Measurements from ENCODE around the gene PALMD.

Gene PALMD

GRCh38 chr1:99643021-99643779, 2.7 kb upstream of the PALMD start:
- Histone ChIP-seq H2BK120ac (ENCODE audit: low read depth, low read length) (no peak overlapping the region), H3K27me3 (ENCODE audit: insufficient read depth, low read length, poor library complexity) (no peaks in the 10 kb centered on the region), H3K27ac (ENCODE audit: low read depth, low read length) (no peak overlapping the region), H3K9ac (ENCODE audit: low read length) (no peak overlapping the region), H3K23ac (ENCODE audit: low read length) (no peak overlapping the region), H2BK5ac (ENCODE audit: low read length) (no peak overlapping the region), H2AK5ac (ENCODE audit: low read length) (no peak overlapping the region), H4K5ac (ENCODE audit: low read length) (no peak overlapping the region), H3K4me1 (ENCODE audit: control insufficient read depth, low read depth, low read length) (peaks cover 4% of the 10 kb centered on the region), H3K79me1 (ENCODE audit: low read length) (no peaks in the 10 kb centered on the region), H4K8ac (ENCODE audit: low read depth, low read length) (no peak overlapping the region), H3K36me3 (ENCODE audit: control insufficient read depth, insufficient read depth, low read length) (no peaks in the 10 kb centered on the region), H3K79me2 (ENCODE audit: control insufficient read depth, insufficient read depth, low read length) (no peaks in the 10 kb centered on the region), H3K4me3 (ENCODE audit: low read length) (no peak overlapping the region), H3K4ac (ENCODE audit: low read depth, low read length) (no peak overlapping the region), H2BK15ac (replicated peaks; ENCODE audit: low read depth) (no peak overlapping the region), H3K56ac (ENCODE audit: low read length) (no peak overlapping the region), H3K18ac (ENCODE audit: low read length) (no peak overlapping the region), H3K4me2 (ENCODE audit: low read length) (no peak overlapping the region)
- WGBS (ENCODE audit: extremely low coverage, insufficient coverage, low lambda C conversion rate), result no CpG with 5 or more reads among the region's 1 CpG
- DNase-seq, result no peak

GRCh38 chr1:99644279-99645004, 1.5 kb upstream of the PALMD start:
- Histone ChIP-seq H2BK120ac (ENCODE audit: low read depth, low read length) (no peak overlapping the region), H3K23ac (ENCODE audit: low read length) (no peak overlapping the region), H3K27me3 (ENCODE audit: insufficient read depth, low read length, poor library complexity) (no peaks in the 10 kb centered on the region), H3K79me1 (ENCODE audit: low read length) (no peaks in the 10 kb centered on the region), H3K18ac (ENCODE audit: low read length) (no peak overlapping the region), H2AK5ac (ENCODE audit: low read length) (no peak overlapping the region), H4K8ac (ENCODE audit: low read depth, low read length) (no peak overlapping the region), H4K5ac (ENCODE audit: low read length) (no peak overlapping the region), H3K79me2 (ENCODE audit: control insufficient read depth, insufficient read depth, low read length) (no peaks in the 10 kb centered on the region), H3K27ac (ENCODE audit: low read depth, low read length) (no peak overlapping the region), H2BK5ac (ENCODE audit: low read length) (no peak overlapping the region), H3K56ac (ENCODE audit: low read length) (no peak overlapping the region), H2BK15ac (replicated peaks; ENCODE audit: low read depth) (no peak overlapping the region), H3K36me3 (ENCODE audit: control insufficient read depth, insufficient read depth, low read length) (no peaks in the 10 kb centered on the region), H3K9ac (ENCODE audit: low read length) (no peak overlapping the region), H3K4me2 (ENCODE audit: low read length) (no peak overlapping the region), H3K4me1 (ENCODE audit: control insufficient read depth, low read depth, low read length) (peaks cover 4% of the 10 kb centered on the region), H3K4me3 (ENCODE audit: low read length) (no peak overlapping the region), H3K4ac (ENCODE audit: low read depth, low read length) (no peak overlapping the region)
- DNase-seq, result no peak
- WGBS (ENCODE audit: extremely low coverage, insufficient coverage, low lambda C conversion rate), result no CpG with 5 or more reads among the region's 2 CpGs

- H4K8ac ChIP-seq (ENCODE audit: low read depth, low read length), result no peak overlapping the region
- no peak overlapping the region for H2BK120ac ChIP-seq (ENCODE audit: low read depth, low read length)
- no peak overlapping the region for H3K23ac ChIP-seq (ENCODE audit: low read length)
- no peak overlapping the region for H2AK5ac ChIP-seq (ENCODE audit: low read length)
- H3K56ac ChIP-seq (ENCODE audit: low read length), result no peak overlapping the region
- H3K36me3 ChIP-seq (ENCODE audit: control insufficient read depth, insufficient read depth, low read length), result no peaks in the 10 kb centered on the region
- no peak overlapping the region for H3K4me2 ChIP-seq (ENCODE audit: low read length)
- no peak overlapping the region for H4K5ac ChIP-seq (ENCODE audit: low read length)
- no CpG with 5 or more reads among the region's 5 CpGs for WGBS (ENCODE audit: extremely low coverage, insufficient coverage, low lambda C conversion rate)
- H3K27me3 ChIP-seq (ENCODE audit: insufficient read depth, low read length, poor library complexity), result no peaks in the 10 kb centered on the region
- H3K9ac ChIP-seq (ENCODE audit: low read length), result no peak overlapping the region
- no peak overlapping the region for H3K18ac ChIP-seq (ENCODE audit: low read length)
- H3K79me2 ChIP-seq (ENCODE audit: control insufficient read depth, insufficient read depth, low read length), result no peaks in the 10 kb centered on the region
- H3K79me1 ChIP-seq (ENCODE audit: low read length), result no peaks in the 10 kb centered on the region
- no peak overlapping the region for H2BK5ac ChIP-seq (ENCODE audit: low read length)
- DNase-seq, result no peak
- no peak overlapping the region for H3K4ac ChIP-seq (ENCODE audit: low read depth, low read length)
- no peak overlapping the region for H3K4me3 ChIP-seq (ENCODE audit: low read length)
- H3K4me1 ChIP-seq (ENCODE audit: control insufficient read depth, low read depth, low read length), result peaks cover 6% of the 10 kb centered on the region
- no peak overlapping the region for H3K27ac ChIP-seq (ENCODE audit: low read depth, low read length)
- H2BK15ac ChIP-seq (replicated peaks; ENCODE audit: low read depth), result no peak overlapping the region
Measured at GRCh38 chr1:99645203-99645602, 710 bp upstream of the PALMD start.

GRCh38 chr1:99646868-99647267, 955 bp downstream of the PALMD start:
- Histone ChIP-seq H3K79me2 (ENCODE audit: control insufficient read depth, insufficient read depth, low read length) (no peaks in the 10 kb centered on the region), H2AK5ac (ENCODE audit: low read length) (no peak overlapping the region), H3K18ac (ENCODE audit: low read length) (no peak overlapping the region), H3K23ac (ENCODE audit: low read length) (no peak overlapping the region), H3K9ac (ENCODE audit: low read length) (no peak overlapping the region), H2BK5ac (ENCODE audit: low read length) (no peak overlapping the region), H3K4me1 (ENCODE audit: control insufficient read depth, low read depth, low read length) (peaks cover 6% of the 10 kb centered on the region), H4K5ac (ENCODE audit: low read length) (no peak overlapping the region), H3K27ac (ENCODE audit: low read depth, low read length) (no peak overlapping the region), H3K4me2 (ENCODE audit: low read length) (no peak overlapping the region), H3K4me3 (ENCODE audit: low read length) (no peak overlapping the region), H2BK120ac (ENCODE audit: low read depth, low read length) (no peak overlapping the region), H3K56ac (ENCODE audit: low read length) (no peak overlapping the region), H2BK15ac (replicated peaks; ENCODE audit: low read depth) (no peak overlapping the region), H3K36me3 (ENCODE audit: control insufficient read depth, insufficient read depth, low read length) (no peaks in the 10 kb centered on the region), H4K8ac (ENCODE audit: low read depth, low read length) (no peak overlapping the region), H3K27me3 (ENCODE audit: insufficient read depth, low read length, poor library complexity) (no peaks in the 10 kb centered on the region), H3K79me1 (ENCODE audit: low read length) (no peaks in the 10 kb centered on the region), H3K4ac (ENCODE audit: low read depth, low read length) (no peak overlapping the region)
- 100% methylated on average over 1 of the region's 5 CpGs for WGBS (ENCODE audit: extremely low coverage, insufficient coverage, low lambda C conversion rate)
- DNase-seq, result no peak

GRCh38 chr1:99647490-99647889, 1.6 kb downstream of the PALMD start:
- Histone ChIP-seq H3K27me3 (ENCODE audit: insufficient read depth, low read length, poor library complexity) (no peaks in the 10 kb centered on the region), H3K4me1 (ENCODE audit: control insufficient read depth, low read depth, low read length) (peaks cover 6% of the 10 kb centered on the region), H4K8ac (ENCODE audit: low read depth, low read length) (peak overlapping the region; percentile 13), H3K27ac (ENCODE audit: low read depth, low read length) (no peak overlapping the region), H3K4me3 (ENCODE audit: low read length) (no peak overlapping the region), H3K4ac (ENCODE audit: low read depth, low read length) (no peak overlapping the region), H4K5ac (ENCODE audit: low read length) (no peak overlapping the region), H3K79me2 (ENCODE audit: control insufficient read depth, insufficient read depth, low read length) (no peaks in the 10 kb centered on the region), H2BK15ac (replicated peaks; ENCODE audit: low read depth) (no peak overlapping the region), H3K79me1 (ENCODE audit: low read length) (no peaks in the 10 kb centered on the region), H2BK5ac (ENCODE audit: low read length) (no peak overlapping the region), H3K18ac (ENCODE audit: low read length) (no peak overlapping the region), H3K56ac (ENCODE audit: low read length) (no peak overlapping the region), H2BK120ac (ENCODE audit: low read depth, low read length) (no peak overlapping the region), H2AK5ac (ENCODE audit: low read length) (no peak overlapping the region), H3K9ac (ENCODE audit: low read length) (no peak overlapping the region), H3K23ac (ENCODE audit: low read length) (no peak overlapping the region), H3K36me3 (ENCODE audit: control insufficient read depth, insufficient read depth, low read length) (no peaks in the 10 kb centered on the region), H3K4me2 (ENCODE audit: low read length) (no peak overlapping the region)
- DNase-seq, result no peak
- no CpG with 5 or more reads among the region's 4 CpGs for WGBS (ENCODE audit: extremely low coverage, insufficient coverage, low lambda C conversion rate)

Measured in mesendoderm (in vitro differentiated cells).